WTC11 (cell line): ENCODE measurements around the gene DESI1. TPM values are rescaled to one million over a fixed set of nuclear protein-coding genes. Genes with fewer than 3 reads are reported as not detected.

Experiments
- ATAC-seq: fragments of 200-7000 bp; cut with Tn5 transposase; 2 replicates; pipeline ENCODE4 v1.10.0; 2021; ENCODE audit warnings: mild to moderate bottlenecking, moderate library complexity
- CTCF ChIA-PET: fragments of 300-600 bp; sonication (Branson Sonifier 250); formaldehyde crosslinking; loops from one replicate; lab custom pipeline; 2021; ENCODE audit warnings: antibody characterized with exemption; lab: Charles Lee
- POLR2A ChIA-PET: fragments of 350-600 bp; sonication (Branson Sonifier 250); formaldehyde crosslinking; loops from one replicate; lab custom pipeline; 2021; ENCODE audit warnings: antibody characterized with exemption; lab: Charles Lee
- DNase-seq: peaks from one replicate; pipeline ENCODE4 v3.0.0; 2021; ENCODE audit warnings: low spot score
- H3K27ac Mint-ChIP-seq: 2 replicates; pipeline ENCODE4 v1.8.0; 2021; ENCODE audit warnings: mixed read lengths
- H3K27me3 Mint-ChIP-seq: 2 replicates; pipeline ENCODE4 v1.8.0; 2021; ENCODE audit warnings: low read depth, mild to moderate bottlenecking, moderate library complexity, mixed read lengths
- H3K36me3 Mint-ChIP-seq: 2 replicates; pipeline ENCODE4 v1.8.0; 2021; ENCODE audit warnings: mixed read lengths
- H3K4me1 Mint-ChIP-seq: 2 replicates; pipeline ENCODE4 v1.8.0; 2022; ENCODE audit warnings: mixed read lengths
- H3K4me3 Mint-ChIP-seq: 2 replicates; pipeline ENCODE4 v1.8.0; 2021; ENCODE audit warnings: mild to moderate bottlenecking, moderate library complexity, mixed read lengths
- H3K9me3 Mint-ChIP-seq: 2 replicates; pipeline ENCODE4 v1.8.0; 2021; ENCODE audit warnings: mixed read lengths
- ARID4B ChIP-seq: sonication (generic); formaldehyde crosslinking; IDR thresholded peaks from 2 replicates; pipeline ENCODE4 v1.8.0; 2023; ENCODE audit warnings: missing genetic modification reagents, mild to moderate bottlenecking, borderline replicate concordance
- ATF3 ChIP-seq: sonication (generic); formaldehyde crosslinking; conservative IDR thresholded peaks from 2 replicates; pipeline ENCODE4 v1.8.1; 2022; ENCODE audit warnings: mild to moderate bottlenecking, missing genetic modification reagents
- CREB1 ChIP-seq: sonication (generic); formaldehyde crosslinking; IDR thresholded peaks from 2 replicates; pipeline ENCODE4 v1.8.0; 2023; ENCODE audit warnings: mild to moderate bottlenecking, missing genetic modification reagents
- E2F1 ChIP-seq: sonication (generic); formaldehyde crosslinking; IDR thresholded peaks from 2 replicates; pipeline ENCODE4 v1.8.0; 2022; ENCODE audit warnings: mild to moderate bottlenecking, missing genetic modification reagents
- ESRRA ChIP-seq: sonication (generic); formaldehyde crosslinking; IDR thresholded peaks from 2 replicates; pipeline ENCODE4 v1.8.1; 2022; ENCODE audit warnings: mild to moderate bottlenecking, missing genetic modification reagents, borderline replicate concordance
- FOXK1 ChIP-seq: sonication (generic); formaldehyde crosslinking; IDR thresholded peaks from 2 replicates; pipeline ENCODE4 v1.8.0; 2022; ENCODE audit warnings: mild to moderate bottlenecking, moderate library complexity, missing genetic modification reagents
- GTF2I ChIP-seq: fragments of 250-450 bp; sonication (Bioruptor Pico); conservative IDR thresholded peaks from 2 replicates; pipeline ENCODE4 v1.4.0; 2021; ENCODE audit warnings: mild to moderate bottlenecking
- IRF2 ChIP-seq: sonication (generic); formaldehyde crosslinking; IDR thresholded peaks from 2 replicates; pipeline ENCODE4 v1.8.0; 2022; ENCODE audit warnings: low read depth, missing genetic modification reagents, borderline replicate concordance
- MLX ChIP-seq: sonication (generic); formaldehyde crosslinking; IDR thresholded peaks from 2 replicates; pipeline ENCODE4 v1.8.1; 2023; ENCODE audit warnings: mild to moderate bottlenecking, missing genetic modification reagents, moderate library complexity
- NR1H2 ChIP-seq: sonication (generic); formaldehyde crosslinking; IDR thresholded peaks from 2 replicates; pipeline ENCODE4 v1.9.0; 2021; ENCODE audit warnings: mild to moderate bottlenecking, moderate library complexity, missing genetic modification reagents
- NR3C1 ChIP-seq: sonication (generic); formaldehyde crosslinking; conservative IDR thresholded peaks from 2 replicates; pipeline ENCODE4 v1.8.1; 2023; ENCODE audit warnings: low read depth, mild to moderate bottlenecking, missing genetic modification reagents
- PRRX2 ChIP-seq: fragments of 250-450 bp; sonication (Bioruptor Pico); IDR thresholded peaks from 2 replicates; pipeline ENCODE4 v1.8.0; 2021; ENCODE audit warnings: mild to moderate bottlenecking
- SP1 ChIP-seq: sonication (generic); formaldehyde crosslinking; conservative IDR thresholded peaks from 2 replicates; pipeline ENCODE4 v1.8.1; 2022; ENCODE audit warnings: missing genetic modification reagents
- ZBTB21 ChIP-seq: sonication (generic); formaldehyde crosslinking; IDR thresholded peaks from 2 replicates; pipeline ENCODE4 v1.8.1; 2023; ENCODE audit warnings: mild to moderate bottlenecking, missing genetic modification reagents, borderline replicate concordance
- ZBTB43 ChIP-seq: sonication (generic); formaldehyde crosslinking; IDR thresholded peaks from 2 replicates; pipeline ENCODE4 v1.8.1; 2023; ENCODE audit warnings: mild to moderate bottlenecking, missing genetic modification reagents
- ZNF138 ChIP-seq: sonication (generic); formaldehyde crosslinking; conservative IDR thresholded peaks from 2 replicates; pipeline ENCODE4 v1.8.1; 2022; ENCODE audit warnings: mild to moderate bottlenecking, moderate library complexity, missing genetic modification reagents
- ZNF423 ChIP-seq: fragments of 250-450 bp; sonication (Bioruptor Pico); IDR thresholded peaks from 2 replicates; pipeline ENCODE4 v2.1.2; 2022; ENCODE audit warnings: mild to moderate bottlenecking, moderate library complexity
- ZSCAN18 ChIP-seq: fragments of 250-450 bp; sonication (Bioruptor Pico); IDR thresholded peaks from 2 replicates; pipeline ENCODE4 v2.1.2; 2022; ENCODE audit warnings: mild to moderate bottlenecking, moderate library complexity
- total RNA-seq: library from RNA; stranded (reverse); gene quantifications from 3 replicates; pipeline ENCODE4 v1.2.3, GENCODE V29; 2021

The DESI1 gene
- total RNA-seq, 1 experiment from 2014 or later, result 32.2 TPM

- ChIA-PET CTCF (interaction anchor here (1.6 to 1.7 kb wide), 3 partner anchors 9 to 39 kb away, joined by 4 to 9 read pairs (median 5); no protein-coding TSS in a partner anchor), POLR2A (interaction anchor here (1.3 kb wide), 1 partner anchor 37 kb away, joined by 3 read pairs; the partner anchor contains the start of genes DESI1 and XRCC6)
- Mint-ChIP-seq H3K27ac (no peak overlapping the region), H3K9me3 (no peaks in the 10 kb centered on the region), H3K27me3 (no peaks in the 10 kb centered on the region), H3K4me1 (no peaks in the 10 kb centered on the region), H3K36me3 (peaks cover 71% of the 10 kb centered on the region), H3K4me3 (no peak overlapping the region)
- DNase-seq, result no peak
- TF ChIP-seq ZNF423 (no peak), ATF3 (CRISPR knock-in tag) (no peak), SP1 (CRISPR knock-in tag) (no peak), PRRX2 (CRISPR knock-in tag) (no peak), ZBTB43 (CRISPR knock-in tag) (no peak), MLX (no peak), ARID4B (CRISPR knock-in tag) (no peak), E2F1 (CRISPR knock-in tag) (no peak), ESRRA (no peak), ZNF138 (CRISPR knock-in tag) (no peak), FOXK1 (CRISPR knock-in tag) (no peak), GTF2I (CRISPR knock-in tag) (no peak)
- no peak for ATAC-seq
Observed at GRCh38 chr22:41657709-41658108, 36.9 kb upstream of the DESI1 start.

- Mint-ChIP-seq H3K9me3 (no peaks in the 10 kb centered on the region), H3K27ac (no peak overlapping the region)
- CTCF ChIA-PET, result interaction anchor here (1.6 to 1.7 kb wide), 2 partner anchors 10 to 41 kb away, joined by 5 to 9 read pairs; no protein-coding TSS in a partner anchor
- TF ChIP-seq E2F1 (CRISPR knock-in tag) (no peak), NR3C1 (CRISPR knock-in tag) (no peak), ZSCAN18 (CRISPR knock-in tag) (no peak), CREB1 (no peak), NR1H2 (no peak), ZBTB21 (CRISPR knock-in tag) (no peak), ARID4B (CRISPR knock-in tag) (no peak), IRF2 (CRISPR knock-in tag) (no peak)
Observed at GRCh38 chr22:41656556-41656955, 35.7 kb upstream of the DESI1 start.

More at GRCh38 chr22:41656556-41656955, 35.7 kb upstream of the DESI1 start:
- Mint-ChIP-seq H3K4me3 (no peak overlapping the region), H3K27me3 (no peaks in the 10 kb centered on the region), H3K36me3 (peaks cover 76% of the 10 kb centered on the region), H3K4me1 (no peaks in the 10 kb centered on the region)
- ATAC-seq (no peak), DNase-seq (no peak)
- POLR2A ChIA-PET, result interaction anchor here (1.3 kb wide), 1 partner anchor 36 kb away, joined by 3 read pairs; the partner anchor contains the start of genes DESI1 and XRCC6
